ENCODE measurements around the gene LRRC26. TPM values are rescaled to one million over a fixed set of nuclear protein-coding genes. Genes with fewer than 3 reads are reported as not detected.

LRRC26 gene
- total and polyA plus RNA-seq, 2 experiments from 2014 or later = not detected

- H3K27me3 ChIP-seq (replicated peaks; ENCODE audit: insufficient read depth) = peaks cover 35% of the 10 kb centered on the region
- no peaks in the 10 kb centered on the region for H4K20me1 ChIP-seq (ENCODE audit: insufficient read depth)
- H3K4me3 ChIP-seq = no peak overlapping the region
- H3K4me1 ChIP-seq (ENCODE audit: insufficient read depth) = no peaks in the 10 kb centered on the region
- H3K36me3 ChIP-seq (ENCODE audit: low read depth) = no peaks in the 10 kb centered on the region
- no peak overlapping the region for H3K4me2 ChIP-seq (ENCODE audit: unreplicated experiment)
- H3K9me2 ChIP-seq (ENCODE audit: insufficient read depth) = no peaks in the 10 kb centered on the region
- no peaks in the 10 kb centered on the region for H3F3A ChIP-seq (ENCODE audit: insufficient read depth)
- H3K9ac ChIP-seq = no peak overlapping the region
- 27 to 32% methylated on average over 23 to 26 of the region's 26 CpGs for WGBS, 2 experiments (ENCODE audit: low coverage in 1 of 2, low lambda C conversion rate in 2 of 2, missing lambda C conversion rate in 2 of 2)
- no peaks in the 10 kb centered on the region for H3K9me3 ChIP-seq (ENCODE audit: low read depth)
- no peaks in the 10 kb centered on the region for H3K79me2 ChIP-seq (ENCODE audit: insufficient read depth)
- H2AFZ ChIP-seq = no peak overlapping the region
- in situ Hi-C loops (cut with MboI) = no loop called here
- TF ChIP-seq EZH2phosphoT487 (IDR thresholded peaks at IDR 0.05; ENCODE audit: insufficient read depth, low read depth) (no peak), EZH2 (IDR thresholded peaks at IDR 0.05; ENCODE audit: insufficient read depth, poor library complexity, severe bottlenecking) (no peak)
- H3K27ac ChIP-seq = no peak overlapping the region
- DNase-seq = no peak
Observed at GRCh38 chr9:137140151-137141012, 29.5 kb downstream of the LRRC26 start.

GRCh38 chr9:137139468-137140150 lies 30.2 kb downstream of the LRRC26 start:
- TF ChIP-seq EZH2 (IDR thresholded peaks at IDR 0.05; ENCODE audit: insufficient read depth, poor library complexity, severe bottlenecking) (no peak), EZH2phosphoT487 (IDR thresholded peaks at IDR 0.05; ENCODE audit: insufficient read depth, low read depth) (no peak)
- Histone ChIP-seq H3K9me2 (ENCODE audit: insufficient read depth) (no peaks in the 10 kb centered on the region), H3K9ac (no peak overlapping the region), H3K9me3 (ENCODE audit: low read depth) (no peaks in the 10 kb centered on the region), H3K4me1 (ENCODE audit: insufficient read depth) (no peaks in the 10 kb centered on the region), H3K79me2 (ENCODE audit: insufficient read depth) (no peaks in the 10 kb centered on the region), H3K4me2 (ENCODE audit: unreplicated experiment) (no peak overlapping the region), H2AFZ (no peak overlapping the region), H3K27me3 (replicated peaks; ENCODE audit: insufficient read depth) (peaks cover 35% of the 10 kb centered on the region), H3K4me3 (no peak overlapping the region), H3K36me3 (ENCODE audit: low read depth) (no peaks in the 10 kb centered on the region), H3K27ac (no peak overlapping the region), H3F3A (ENCODE audit: insufficient read depth) (no peaks in the 10 kb centered on the region), H4K20me1 (ENCODE audit: insufficient read depth) (no peaks in the 10 kb centered on the region)
- in situ Hi-C loops (cut with MboI) = no loop called here
- 26 to 31% methylated on average over 21 to 28 of the region's 37 CpGs for WGBS, 2 experiments (ENCODE audit: low coverage in 1 of 2, low lambda C conversion rate in 2 of 2, missing lambda C conversion rate in 2 of 2)
- DNase-seq = no peak

GRCh38 chr9:137138722-137139467 lies 31.0 kb downstream of the LRRC26 start, which contains the start of gene GRIN1:
GRIN1 (plus strand) TSS chr9:137139154; CDS start chr9:137139487, 333 bp downstream.
- Histone ChIP-seq H2AFZ (no peak within 1 kb of the TSS), H3K27me3 (replicated peaks; ENCODE audit: insufficient read depth) (peaks cover 35% of the 10 kb centered on the region), H3F3A (ENCODE audit: insufficient read depth) (no peaks in the 10 kb centered on the region), H4K20me1 (ENCODE audit: insufficient read depth) (no peaks in the 10 kb centered on the region), H3K9me2 (ENCODE audit: insufficient read depth) (no peaks in the 10 kb centered on the region), H3K9me3 (ENCODE audit: low read depth) (no peaks in the 10 kb centered on the region), H3K4me1 (ENCODE audit: insufficient read depth) (no peaks in the 10 kb centered on the region), H3K4me2 (ENCODE audit: unreplicated experiment) (no peak within 1 kb of the TSS), H3K9ac (no peak within 1 kb of the TSS), H3K36me3 (ENCODE audit: low read depth) (no peaks in the 10 kb centered on the region), H3K79me2 (ENCODE audit: insufficient read depth) (no peaks in the 10 kb centered on the region), H3K4me3 (no peak within 1 kb of the TSS; the same call in 1 of the 2 replicates), H3K27ac (no peak within 1 kb of the TSS)
- in situ Hi-C loops (cut with MboI) = no loop called here
- WGBS, 2 experiments (ENCODE audit: low coverage in 1 of 2, low lambda C conversion rate in 2 of 2, missing lambda C conversion rate in 2 of 2) = 8 to 9% methylated on average over 68 to 77 of the region's 104 CpGs
- TF ChIP-seq EZH2phosphoT487 (IDR thresholded peaks at IDR 0.05; ENCODE audit: insufficient read depth, low read depth) (no peak), EZH2 (IDR thresholded peaks at IDR 0.05; ENCODE audit: insufficient read depth, poor library complexity, severe bottlenecking) (no peak)
- peak; percentile 59 for DNase-seq

- no peaks in the 10 kb centered on the region for H3K79me2 ChIP-seq (ENCODE audit: insufficient read depth)
- no peak overlapping the region for H3K9ac ChIP-seq
- H2AFZ ChIP-seq = no peak overlapping the region
- WGBS, 2 experiments (ENCODE audit: low coverage in 1 of 2, low lambda C conversion rate in 2 of 2, missing lambda C conversion rate in 2 of 2) = 5 to 7% methylated on average over 19 to 25 of the region's 25 CpGs
- H3K27me3 ChIP-seq (replicated peaks; ENCODE audit: insufficient read depth) = peaks cover 35% of the 10 kb centered on the region
- no peaks in the 10 kb centered on the region for H4K20me1 ChIP-seq (ENCODE audit: insufficient read depth)
- no peaks in the 10 kb centered on the region for H3K4me1 ChIP-seq (ENCODE audit: insufficient read depth)
- no peaks in the 10 kb centered on the region for H3K36me3 ChIP-seq (ENCODE audit: low read depth)
- peaks cover 2% of the 10 kb centered on the region; the same call in 1 of the 2 replicates for H3F3A ChIP-seq (ENCODE audit: insufficient read depth)
- no peaks in the 10 kb centered on the region for H3K9me3 ChIP-seq (ENCODE audit: low read depth)
- no peak for DNase-seq
- no peak overlapping the region for H3K4me2 ChIP-seq (ENCODE audit: unreplicated experiment)
- H3K27ac ChIP-seq = no peak overlapping the region
- H3K9me2 ChIP-seq (ENCODE audit: insufficient read depth) = no peaks in the 10 kb centered on the region
- no peak overlapping the region for H3K4me3 ChIP-seq
- in situ Hi-C loops (cut with MboI) = no loop called here
- TF ChIP-seq EZH2 (IDR thresholded peaks at IDR 0.05; ENCODE audit: insufficient read depth, poor library complexity, severe bottlenecking) = no peak
- TF ChIP-seq EZH2phosphoT487 (IDR thresholded peaks at IDR 0.05; ENCODE audit: insufficient read depth, low read depth) = no peak
Observed at GRCh38 chr9:137138058-137138721, 31.7 kb downstream of the LRRC26 start.

Measured in GM23248 (cell line).